CD4-positive, alpha-beta T cell (primary cell): Measurements from ENCODE around the gene ZSCAN25. TPM values are rescaled to one million over a fixed set of nuclear protein-coding genes. Genes with fewer than 3 reads are reported as not detected.
"Not testable (repeated sequence)": the region's sequence is repeated elsewhere in the genome, so short reads cannot be mapped to it uniquely, and the experiment has no call there.

ENCODE experiments used
- ATAC-seq: fragments of 200-7000 bp; cut with Tn5 transposase; one replicate; pipeline ENCODE4 v1.10.0; 2022; ENCODE audit warnings: mild to moderate bottlenecking; ENCODE audit not compliant: poor library complexity
- CTCF ChIA-PET: fragments of 350-600 bp; sonication (Branson Sonifier 250); formaldehyde crosslinking; loops from one replicate; lab custom pipeline; 2021; ENCODE audit warnings: antibody characterized with exemption, inconsistent platforms; lab: Charles Lee
- POLR2A ChIA-PET: fragments of 350-600 bp; sonication (Branson Sonifier 250); formaldehyde crosslinking; loops from one replicate; lab custom pipeline; 2021; ENCODE audit warnings: antibody characterized with exemption, inconsistent platforms; lab: Charles Lee
- DNase-seq, 14 experiments: peaks; one replicate each; pipeline ENCODE4 v3.0.0-alpha.2; 2013 to 2020; ENCODE audit warnings: mixed read lengths in 2 of 14
- H3K27ac ChIP-seq, 2 donors: one replicate each; pipeline versions ENCODE4 v1.5.1 to v1.7.0; 2013; ENCODE audit warnings: low read length in 2 of 2, low read depth in 1 of 2, mild to moderate bottlenecking in 1 of 2
- H3K27me3 ChIP-seq, 2 experiments: 1 replicate in 1 of 2; 2 replicates in 1 of 2; pipeline versions ENCODE4 v1.6.1 to v1.7.0; 2013; ENCODE audit warnings: low read length in 2 of 2, control low read depth in 1 of 2, mild to moderate bottlenecking in 1 of 2, moderate library complexity in 1 of 2; ENCODE audit not compliant: insufficient read depth in 2 of 2, control insufficient read depth in 1 of 2
- H3K36me3 ChIP-seq: one replicate; pipeline ENCODE4 v1.6.1; 2013; ENCODE audit warnings: low read length, control low read depth; ENCODE audit not compliant: insufficient read depth
- H3K4me1 ChIP-seq: one replicate; pipeline ENCODE4 v1.6.1; 2013; ENCODE audit warnings: low read length, control low read depth; ENCODE audit not compliant: insufficient read depth
- H3K4me3 ChIP-seq: one replicate; pipeline ENCODE4 v1.5.1; 2013; ENCODE audit warnings: mild to moderate bottlenecking, low read length, moderate library complexity
- H3K9me3 ChIP-seq, 2 experiments: 1 replicate in 1 of 2; 2 replicates in 1 of 2; pipeline versions ENCODE4 v1.6.1 to v1.7.0; 2013; ENCODE audit warnings: low read length in 2 of 2, mild to moderate bottlenecking in 2 of 2, control low read depth in 1 of 2, moderate library complexity in 1 of 2; ENCODE audit not compliant: control insufficient read depth in 1 of 2, insufficient read depth in 1 of 2
- H3K27ac Mint-ChIP-seq: one replicate; pipeline ENCODE4 v1.8.0; 2020; ENCODE audit warnings: mixed read lengths
- H3K27me3 Mint-ChIP-seq: one replicate; pipeline ENCODE4 v1.8.0; 2021; ENCODE audit warnings: mixed read lengths
- H3K36me3 Mint-ChIP-seq: one replicate; pipeline ENCODE4 v1.8.0; 2021; ENCODE audit warnings: low read depth, mixed read lengths
- H3K4me1 Mint-ChIP-seq: one replicate; pipeline ENCODE4 v1.8.0; 2021; ENCODE audit warnings: low read depth, mixed read lengths
- H3K4me3 Mint-ChIP-seq: one replicate; pipeline ENCODE4 v1.8.0; 2020; ENCODE audit warnings: mild to moderate bottlenecking, mixed read lengths
- H3K9me3 Mint-ChIP-seq: one replicate; pipeline ENCODE4 v1.8.0; 2020; ENCODE audit warnings: mixed read lengths
- intact Hi-C, 2 experiments: fragments of 100-400 bp; cut with DNase I in 1 of 2; cut with micrococcal nuclease in 1 of 2; formaldehyde crosslinking; loops; one replicate each; pipeline versions ENCODE4 v1.15.1 to v1.9.0; 2023 to 2025; cut with DNase I, micrococcal nuclease
- total RNA-seq, 174 experiments: library from RNA in 2 of 174; stranded (reverse) in 2 of 174; gene quantifications; one replicate each; pipeline ENCODE4 v1.2.3 and lab custom pipeline; 2021 to 2026
- TF ChIP-seq, protein P1 (sequence below): fragments of 200-600 bp; IDR thresholded peaks from one replicate; pipeline ENCODE4 v1.8.0; 2022; ENCODE audit warnings: antibody characterized with exemption, mild to moderate bottlenecking

The ZSCAN25 gene
- total RNA-seq, 2 experiments from 2014 or later = 41.5 to 44.2 TPM

DNA sequence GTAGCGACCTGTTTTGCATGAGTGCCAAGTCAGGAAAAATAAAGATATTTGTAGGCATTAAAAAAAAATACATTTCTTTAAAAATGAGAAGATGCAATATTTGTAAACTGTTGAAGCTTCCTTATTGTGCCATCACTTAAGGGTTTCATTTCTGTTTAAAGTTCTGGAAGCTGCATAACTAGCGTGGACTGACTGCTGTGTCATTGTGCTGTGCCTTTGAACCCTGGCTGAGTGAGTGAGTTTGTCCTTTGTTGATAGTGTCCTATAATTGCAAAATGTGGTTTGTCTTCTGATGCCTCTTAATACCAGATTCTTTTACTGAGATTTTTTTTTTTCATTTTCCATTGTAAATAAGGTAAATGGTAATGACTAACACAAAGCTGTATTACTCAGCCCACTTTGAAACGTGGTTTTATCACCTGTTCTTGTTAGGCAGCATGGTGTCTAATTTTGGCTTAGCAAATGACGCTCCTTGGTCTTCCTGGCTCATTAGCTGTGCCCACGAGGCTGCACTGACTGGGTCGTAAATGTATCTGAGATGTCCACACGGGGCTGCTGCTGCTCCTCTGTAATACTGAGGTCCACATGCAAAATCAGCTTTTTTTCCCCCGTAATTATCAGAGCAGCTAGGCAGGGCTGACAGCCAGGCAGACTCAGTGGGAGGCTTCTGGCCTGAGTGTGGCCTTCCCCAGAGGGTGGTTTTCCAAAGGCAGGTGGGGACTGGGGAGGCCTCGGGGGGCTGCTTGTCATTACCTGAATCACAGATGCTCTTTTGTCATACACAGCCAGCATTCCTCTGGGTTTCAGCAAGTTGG lies 14.8 kb downstream of the ZSCAN25 start:
- H3K36me3 ChIP-seq = peaks cover 71% of the 10 kb centered on the region
- Mint-ChIP-seq H3K36me3 (peaks cover 71% of the 10 kb centered on the region), H3K27ac (peak overlapping the region; percentile 32), H3K4me3 (no peak overlapping the region), H3K4me1 (peaks cover 14% of the 10 kb centered on the region), H3K27me3 (no peaks in the 10 kb centered on the region), H3K9me3 (no peaks in the 10 kb centered on the region)
- POLR2A ChIA-PET = no interaction called here
- no peaks in the 10 kb centered on the region for H3K27me3 ChIP-seq
- ATAC-seq = no peak
- no peak for DNase-seq
- intact Hi-C loops = no loop called here
- H3K4me1 ChIP-seq = no peaks in the 10 kb centered on the region
- no peaks in the 10 kb centered on the region for H3K9me3 ChIP-seq
- TF ChIP-seq, protein P1, sequence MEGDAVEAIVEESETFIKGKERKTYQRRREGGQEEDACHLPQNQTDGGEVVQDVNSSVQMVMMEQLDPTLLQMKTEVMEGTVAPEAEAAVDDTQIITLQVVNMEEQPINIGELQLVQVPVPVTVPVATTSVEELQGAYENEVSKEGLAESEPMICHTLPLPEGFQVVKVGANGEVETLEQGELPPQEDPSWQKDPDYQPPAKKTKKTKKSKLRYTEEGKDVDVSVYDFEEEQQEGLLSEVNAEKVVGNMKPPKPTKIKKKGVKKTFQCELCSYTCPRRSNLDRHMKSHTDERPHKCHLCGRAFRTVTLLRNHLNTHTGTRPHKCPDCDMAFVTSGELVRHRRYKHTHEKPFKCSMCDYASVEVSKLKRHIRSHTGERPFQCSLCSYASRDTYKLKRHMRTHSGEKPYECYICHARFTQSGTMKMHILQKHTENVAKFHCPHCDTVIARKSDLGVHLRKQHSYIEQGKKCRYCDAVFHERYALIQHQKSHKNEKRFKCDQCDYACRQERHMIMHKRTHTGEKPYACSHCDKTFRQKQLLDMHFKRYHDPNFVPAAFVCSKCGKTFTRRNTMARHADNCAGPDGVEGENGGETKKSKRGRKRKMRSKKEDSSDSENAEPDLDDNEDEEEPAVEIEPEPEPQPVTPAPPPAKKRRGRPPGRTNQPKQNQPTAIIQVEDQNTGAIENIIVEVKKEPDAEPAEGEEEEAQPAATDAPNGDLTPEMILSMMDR = no peak
- H3K4me3 ChIP-seq = no peak overlapping the region
- CTCF ChIA-PET = no interaction called here
- no peak overlapping the region for H3K27ac ChIP-seq

DNA sequence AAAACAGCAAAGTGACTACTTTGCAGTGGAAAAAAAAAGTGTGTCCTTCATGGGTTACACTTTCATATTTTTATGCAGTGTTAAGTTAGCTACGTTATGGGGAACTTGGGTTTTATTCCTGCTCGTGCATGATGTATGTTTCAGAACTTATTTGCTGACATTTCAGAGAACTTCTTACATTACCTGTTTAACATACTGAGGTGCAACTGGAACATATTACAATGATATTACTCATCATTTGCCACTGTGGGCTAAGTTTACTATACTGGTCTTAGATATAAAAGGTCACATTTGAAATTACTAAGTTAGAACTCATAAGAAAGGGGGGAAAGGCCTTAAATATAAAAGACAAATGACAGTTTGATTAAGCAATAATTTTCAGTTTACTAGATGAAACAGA lies 20.7 kb downstream of the ZSCAN25 start:
- H3K4me3 ChIP-seq, H3K4me1 Mint-ChIP-seq, H3K27ac Mint-ChIP-seq, CTCF ChIA-PET, DNase-seq, POLR2A ChIA-PET, H3K27me3 ChIP-seq, H3K27me3 Mint-ChIP-seq, H3K4me1 ChIP-seq, intact Hi-C loops, H3K9me3 Mint-ChIP-seq, H3K4me3 Mint-ChIP-seq, H3K9me3 ChIP-seq, ATAC-seq, H3K27ac ChIP-seq: not testable (repeated sequence)
- H3K36me3 ChIP-seq = peaks cover 19% of the 10 kb centered on the region
- H3K36me3 Mint-ChIP-seq = peaks cover 49% of the 10 kb centered on the region

DNA sequence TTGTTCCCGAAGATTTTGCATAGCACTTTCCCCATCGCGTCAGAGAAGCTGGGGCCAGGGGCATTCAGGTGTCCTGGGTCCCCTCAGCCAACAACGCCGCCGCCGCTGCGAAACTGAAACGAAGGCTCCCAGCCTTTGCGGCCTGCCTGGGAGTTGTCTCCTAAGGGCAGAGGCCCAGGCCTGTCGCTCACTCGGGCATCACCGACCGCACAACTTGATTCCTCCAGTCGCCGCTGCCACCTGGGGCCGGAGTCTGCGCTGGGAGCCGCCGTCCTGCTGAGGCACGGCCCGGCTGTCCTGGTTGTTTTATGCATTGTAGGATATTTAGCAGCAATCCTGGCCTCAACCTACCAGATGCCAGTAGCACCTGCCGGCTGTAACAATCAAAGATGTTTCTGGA lies 22.0 kb downstream of the ZSCAN25 start:
- ChIA-PET POLR2A (no interaction called here), CTCF (no interaction called here)
- Histone ChIP-seq H3K4me3 (no peak overlapping the region), H3K9me3 (no peaks in the 10 kb centered on the region), H3K27ac (no peak overlapping the region), H3K36me3 (peaks cover 10% of the 10 kb centered on the region), H3K27me3 (no peaks in the 10 kb centered on the region), H3K4me1 (no peaks in the 10 kb centered on the region)
- Mint-ChIP-seq H3K27ac (no peak overlapping the region), H3K4me3 (no peak overlapping the region), H3K27me3 (no peaks in the 10 kb centered on the region), H3K4me1 (peaks cover 7% of the 10 kb centered on the region), H3K9me3 (no peaks in the 10 kb centered on the region), H3K36me3 (peaks cover 51% of the 10 kb centered on the region)
- no peak for DNase-seq
- no peak for ATAC-seq
- intact Hi-C loops = no loop called here
- TF ChIP-seq, protein P1 = no peak

DNA sequence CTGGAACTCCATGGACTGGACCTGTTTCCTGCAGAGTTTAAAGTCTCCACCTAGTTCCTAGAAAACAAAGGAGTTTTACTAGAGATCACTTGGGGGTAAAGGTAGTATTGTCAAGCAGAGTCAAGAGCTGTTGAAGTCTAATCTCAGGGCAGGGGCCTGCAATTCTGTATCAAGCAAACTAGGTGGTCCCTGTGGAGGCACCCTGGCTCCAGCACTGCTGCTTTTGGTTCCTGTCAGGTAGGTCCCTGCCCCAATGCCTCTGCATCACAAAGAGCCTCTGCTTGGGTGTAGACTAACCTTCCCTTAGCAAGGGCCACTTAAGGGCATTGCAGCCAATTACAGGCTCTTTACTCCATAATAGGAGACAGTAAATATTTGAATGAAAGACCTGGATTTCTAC lies 22.5 kb downstream of the ZSCAN25 start:
- ChIA-PET CTCF (no interaction called here), POLR2A (no interaction called here)
- H3K4me3 Mint-ChIP-seq = no peak overlapping the region
- DNase-seq = no peak
- H3K27ac ChIP-seq = no peak overlapping the region
- intact Hi-C loops = no loop called here
- no peaks in the 10 kb centered on the region for H3K9me3 Mint-ChIP-seq
- TF ChIP-seq, protein P1 = no peak
- no peaks in the 10 kb centered on the region for H3K27me3 ChIP-seq
- H3K27ac Mint-ChIP-seq = no peak overlapping the region
- peaks cover 8% of the 10 kb centered on the region for H3K36me3 ChIP-seq
- H3K9me3 ChIP-seq = no peaks in the 10 kb centered on the region
- H3K4me1 Mint-ChIP-seq = peaks cover 7% of the 10 kb centered on the region
- no peak overlapping the region for H3K4me3 ChIP-seq
- peaks cover 55% of the 10 kb centered on the region for H3K36me3 Mint-ChIP-seq
- H3K4me1 ChIP-seq = no peaks in the 10 kb centered on the region
- no peaks in the 10 kb centered on the region for H3K27me3 Mint-ChIP-seq
- ATAC-seq = no peak
